HG03108 (cell line): ENCODE measurements around the gene HSPA8.
A peak's percentile ranks its signal among the peaks of the same experiment; 100 is the strongest.
"Not testable (repeated sequence)": the region's sequence is repeated elsewhere in the genome, so short reads cannot be mapped to it uniquely, and the experiment has no call there.

ENCODE experiments used
- ATAC-seq: cut with Tn5 transposase; IDR thresholded peaks from one replicate; pipeline ENCODE4 v1.9.1; 2021; ENCODE audit warnings: moderate library complexity; ENCODE audit not compliant: unreplicated experiment

HSPA8 gene

DNA sequence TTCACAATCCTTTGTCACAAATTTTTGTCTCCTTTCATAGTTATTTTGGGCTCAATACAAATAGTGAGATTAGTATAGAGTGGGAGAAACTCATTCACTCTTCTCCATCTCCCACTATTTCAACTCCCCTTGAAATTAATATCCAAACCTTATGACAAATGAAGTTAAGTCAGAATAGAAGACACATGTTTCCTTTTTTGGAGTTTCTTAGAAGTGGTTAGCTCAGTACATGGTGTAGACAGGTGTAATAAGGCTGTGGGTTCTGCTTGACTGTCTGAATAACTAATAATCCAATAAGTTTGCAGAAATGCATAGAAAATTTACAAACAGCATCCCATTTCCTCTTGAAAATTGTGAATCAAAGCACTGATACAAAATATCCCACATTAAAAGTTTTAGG, 10.8 kb upstream of the HSPA8 start:
- no peak for ATAC-seq

DNA sequence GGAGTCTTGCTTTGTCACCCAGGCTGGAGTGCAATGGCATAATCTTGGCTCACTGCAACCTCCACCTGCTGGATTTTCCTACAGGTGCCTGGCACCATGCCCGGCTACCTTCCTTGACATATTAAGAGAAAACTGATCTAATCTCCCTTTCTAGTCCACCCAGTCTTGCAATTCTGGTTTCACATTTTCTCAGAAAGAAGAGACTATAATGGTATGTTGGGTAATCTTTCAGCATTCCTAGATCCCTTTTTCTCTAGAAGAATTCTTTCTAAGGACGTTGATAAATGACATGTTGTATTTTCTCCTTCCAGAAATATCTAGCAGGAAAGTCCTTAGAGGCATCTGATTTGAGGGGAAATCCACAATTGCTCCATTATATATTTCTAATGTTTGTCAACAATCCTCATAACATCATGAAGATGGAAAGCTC, 10.4 kb upstream of the HSPA8 start:
- no peak for ATAC-seq

DNA sequence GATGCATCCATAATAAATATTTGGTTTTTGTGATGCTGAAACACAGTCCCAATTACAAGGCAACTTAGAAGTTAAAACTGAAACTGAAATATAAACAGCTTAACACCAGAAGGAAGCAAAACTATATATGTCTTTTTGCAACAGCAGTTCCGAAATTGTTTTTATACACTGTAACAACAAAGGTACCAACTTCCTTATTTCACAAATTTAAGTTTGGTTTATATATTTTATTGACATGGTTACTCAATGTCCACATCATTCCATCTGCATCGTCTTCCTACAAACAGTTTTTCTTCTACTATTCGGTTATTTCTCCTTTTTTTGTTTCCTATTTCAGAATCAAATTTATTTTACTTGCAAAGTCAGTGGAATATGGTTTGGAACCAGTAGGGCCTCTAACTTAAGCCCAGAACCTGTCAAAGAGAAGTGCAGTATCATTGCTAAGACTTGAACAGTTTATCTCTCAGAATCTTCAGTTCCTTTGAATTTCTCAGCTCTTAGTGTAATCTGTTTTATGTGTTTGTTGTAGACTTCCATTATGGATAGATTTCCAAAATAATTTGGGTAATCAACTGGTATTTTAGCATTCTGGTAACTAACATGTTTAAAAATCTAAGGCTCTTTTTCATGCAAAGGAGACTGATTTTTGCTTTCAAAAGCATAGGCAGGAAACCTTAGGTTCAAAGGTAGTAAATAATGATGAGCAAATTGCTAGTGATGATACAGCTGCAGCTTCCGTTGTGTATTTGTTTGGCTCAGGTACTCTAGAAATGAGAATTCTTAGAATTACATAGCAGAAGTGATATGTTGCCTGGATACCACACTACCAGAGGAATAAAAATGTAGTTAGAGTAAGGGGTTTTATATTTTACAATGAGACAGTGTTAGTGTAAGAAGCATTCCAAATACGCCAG, 8.2 kb upstream of the HSPA8 start:
- ATAC-seq: peak; percentile 58

DNA sequence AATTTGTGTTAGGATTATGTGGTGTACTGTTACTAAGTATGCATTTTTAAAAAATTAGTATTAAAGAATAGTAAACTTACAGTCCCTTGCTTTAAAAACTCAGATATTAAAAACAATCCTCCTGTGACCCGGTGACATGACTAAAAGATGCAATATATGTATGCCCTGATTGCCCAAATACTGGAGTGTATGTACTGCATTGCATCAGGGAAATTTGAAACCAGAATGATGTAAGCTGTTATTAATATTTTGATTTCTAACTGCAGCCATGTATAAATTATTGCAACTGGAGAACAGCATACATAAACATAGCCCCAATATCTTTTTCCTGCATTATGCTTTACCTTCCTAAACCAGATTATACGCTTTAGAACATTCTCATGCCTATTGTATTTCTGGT, 3.7 kb upstream of the HSPA8 start:
- no peak for ATAC-seq

DNA sequence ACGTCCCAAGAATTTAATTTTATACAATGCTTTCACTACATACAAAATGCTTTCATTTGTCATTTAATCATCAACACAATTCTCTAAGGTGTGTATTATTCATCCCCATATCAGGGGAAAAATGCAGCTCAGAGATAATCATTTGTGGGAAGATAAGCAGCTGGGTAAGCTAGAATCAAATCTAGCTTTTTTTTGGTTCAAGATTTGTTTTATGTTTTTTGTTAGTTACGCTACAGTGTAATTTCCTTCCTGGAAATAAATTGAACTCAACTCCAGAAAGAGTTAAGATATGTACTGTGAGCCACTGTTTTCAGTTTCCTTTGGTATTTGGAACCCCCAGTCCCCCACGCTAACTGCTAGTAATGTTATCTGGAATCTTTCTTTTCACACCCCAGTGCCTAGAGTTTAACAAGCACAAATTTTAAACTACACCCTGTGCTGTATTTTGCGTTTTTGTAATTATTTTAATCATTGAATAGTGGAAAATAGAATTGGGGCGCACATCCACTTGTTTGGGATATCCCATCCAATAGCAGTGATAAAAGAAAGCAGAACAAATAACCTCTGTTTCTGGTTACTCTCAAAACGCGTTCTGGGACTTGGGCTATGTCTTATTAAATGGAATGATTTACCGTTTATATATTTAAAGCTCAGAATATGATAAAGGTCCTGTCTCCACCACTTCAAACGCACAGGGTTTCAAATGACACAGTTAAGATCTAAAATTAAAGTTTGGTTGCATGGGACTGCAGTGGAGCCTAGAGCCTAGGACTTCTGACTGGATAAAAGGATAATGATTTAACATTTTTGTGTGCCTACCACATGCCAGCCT, 2.1 kb upstream of the HSPA8 start:
- ATAC-seq: no peak

DNA sequence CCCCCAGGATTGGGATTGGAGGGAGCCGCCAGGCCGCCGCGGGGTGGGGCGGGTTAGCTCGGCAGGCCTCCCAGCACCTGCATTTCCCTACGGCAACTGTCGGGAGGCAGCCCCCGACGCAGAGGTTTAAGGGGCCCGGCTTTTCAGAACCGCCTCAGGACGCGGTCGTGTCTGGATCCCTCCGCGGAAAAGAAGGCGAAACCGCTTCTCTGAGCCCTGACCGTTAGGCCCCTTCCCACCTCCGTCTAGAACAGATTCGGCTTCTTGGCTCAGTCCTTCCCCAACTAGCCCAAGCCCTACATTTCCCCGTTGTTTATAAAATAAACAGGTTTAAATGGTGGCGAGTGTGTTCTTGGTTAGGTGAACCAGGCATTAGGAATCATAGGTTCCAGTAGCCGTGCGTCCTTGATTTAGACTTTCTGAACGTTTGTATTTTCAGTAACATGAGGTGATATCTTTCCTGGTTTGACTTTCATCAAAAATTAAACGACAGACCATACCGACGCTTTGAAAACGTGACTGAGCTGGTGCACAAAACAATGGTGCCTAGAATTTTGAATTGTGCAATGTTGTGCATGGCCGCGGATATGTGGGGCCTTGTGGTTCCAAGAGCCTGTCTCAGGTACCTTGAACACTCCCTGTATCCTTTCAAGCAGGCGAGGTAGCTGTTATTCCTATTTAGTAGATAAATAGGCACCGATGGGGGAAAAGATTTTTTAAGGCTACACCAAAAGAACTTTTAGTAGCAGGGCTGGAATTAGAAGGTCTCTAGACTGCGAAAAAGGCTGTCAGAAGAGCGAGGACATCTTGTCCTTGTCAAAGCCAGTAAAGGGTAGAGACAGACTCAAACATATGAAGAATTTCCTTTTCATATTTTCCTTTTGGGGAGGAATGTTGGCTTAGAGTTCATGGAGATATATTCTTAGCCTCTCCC, 1.2 kb upstream of the HSPA8 start:
- ATAC-seq: peak; percentile 0

DNA sequence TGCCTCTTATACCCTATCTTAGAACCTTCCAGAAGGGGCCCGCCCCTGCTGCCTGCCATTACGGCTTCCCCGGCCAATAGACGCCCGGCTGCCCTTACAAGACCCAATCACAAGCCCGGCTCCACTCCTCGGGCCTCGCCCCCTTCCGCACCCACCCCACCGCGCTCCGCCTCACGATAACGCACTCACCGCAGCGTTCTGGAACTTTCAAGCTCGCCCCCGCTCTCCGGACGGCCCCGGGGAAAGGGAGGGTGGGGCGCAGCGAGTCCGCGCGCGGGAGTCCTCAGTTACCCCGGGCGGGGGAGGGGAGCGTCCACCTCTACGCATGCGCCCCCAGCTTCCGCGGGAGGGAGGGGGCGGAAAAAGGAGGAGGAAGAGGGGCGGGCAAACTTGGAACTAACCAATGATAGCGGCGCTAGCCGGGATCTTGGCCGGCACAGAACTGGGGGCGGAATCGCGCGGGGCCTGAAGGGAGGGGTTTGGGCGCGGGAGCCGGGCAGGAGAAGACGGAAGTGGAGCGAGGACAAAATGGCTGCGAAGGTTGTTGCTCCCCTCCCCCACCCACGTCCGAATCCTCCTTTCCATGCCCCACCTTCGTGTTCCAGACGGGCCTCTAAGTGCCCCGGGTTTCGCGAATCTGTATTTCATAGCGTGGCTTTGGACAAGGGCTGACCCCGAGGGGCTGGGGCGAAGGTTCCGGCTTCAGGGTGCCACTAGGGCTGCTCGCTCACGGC, 389 bp upstream of the HSPA8 start:
- ATAC-seq: peak; percentile 91

DNA sequence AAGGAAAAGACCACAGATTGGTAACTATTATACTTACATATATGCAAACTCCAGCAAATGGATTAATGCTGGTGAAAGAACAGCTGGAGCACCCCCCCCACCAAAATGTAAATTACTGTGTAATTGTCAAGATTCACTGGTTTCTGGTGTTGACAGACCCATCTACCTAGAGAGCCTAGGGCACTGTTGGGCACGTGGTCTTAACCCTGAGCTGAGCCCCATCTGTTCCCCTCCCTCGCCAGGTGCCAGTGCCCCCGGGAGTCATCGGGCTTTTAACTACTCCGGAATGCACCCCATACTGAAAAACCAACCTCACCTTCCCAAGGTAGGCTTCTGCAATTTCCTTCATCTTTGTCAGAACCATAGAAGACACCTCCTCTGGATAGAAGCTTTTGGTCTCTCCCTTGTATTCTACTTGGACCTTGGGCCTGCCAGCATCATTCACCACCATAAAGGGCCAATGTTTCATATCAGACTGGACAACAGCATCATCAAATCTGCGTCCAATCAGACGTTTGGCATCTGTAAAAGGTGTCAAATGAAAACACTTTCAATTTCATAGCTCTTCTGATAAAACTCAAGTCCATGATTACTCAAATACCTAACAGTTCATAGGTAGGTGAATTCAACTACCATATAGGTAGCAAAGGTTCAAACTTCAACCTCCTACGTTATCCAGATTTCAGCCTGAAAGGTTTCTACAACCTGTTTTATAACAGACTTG, 1.5 kb downstream of the HSPA8 start:
- no peak for ATAC-seq

DNA sequence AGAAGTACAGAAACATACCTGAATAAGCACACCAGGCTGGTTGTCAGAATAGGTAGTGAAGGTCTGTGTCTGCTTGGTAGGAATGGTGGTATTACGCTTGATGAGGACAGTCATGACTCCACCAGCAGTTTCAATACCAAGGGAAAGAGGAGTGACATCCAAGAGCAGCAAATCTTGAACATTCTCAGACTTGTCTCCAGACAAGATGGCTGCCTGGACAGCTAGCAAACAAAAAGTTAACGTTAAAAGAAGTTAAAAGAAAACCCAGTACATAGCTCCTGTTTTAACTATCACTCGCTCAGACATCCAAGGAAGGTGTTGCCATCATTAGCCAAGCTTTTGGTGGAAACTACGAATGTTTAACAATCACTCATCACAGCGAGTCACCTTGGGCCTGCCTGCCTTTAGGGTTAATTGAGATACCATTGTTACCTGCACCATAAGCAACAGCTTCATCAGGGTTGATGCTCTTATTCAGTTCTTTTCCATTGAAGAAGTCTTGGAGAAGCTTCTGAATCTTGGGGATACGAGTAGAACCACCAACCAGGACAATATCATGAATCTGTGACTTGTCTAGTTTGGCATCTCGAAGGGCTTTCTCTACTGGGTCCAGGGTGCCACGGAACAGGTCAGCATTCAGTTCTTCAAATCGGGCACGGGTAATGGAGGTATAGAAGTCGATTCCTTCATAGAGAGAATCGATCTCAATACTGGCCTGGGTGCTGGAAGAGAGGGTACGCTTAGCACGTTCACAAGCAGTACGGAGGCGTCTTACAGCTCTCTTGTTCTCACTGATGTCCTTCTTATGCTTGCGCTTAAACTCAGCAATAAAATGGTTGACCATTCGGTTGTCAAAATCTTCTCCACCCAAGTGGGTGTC, 2.7 kb downstream of the HSPA8 start:
- ATAC-seq: not testable (repeated sequence)

DNA sequence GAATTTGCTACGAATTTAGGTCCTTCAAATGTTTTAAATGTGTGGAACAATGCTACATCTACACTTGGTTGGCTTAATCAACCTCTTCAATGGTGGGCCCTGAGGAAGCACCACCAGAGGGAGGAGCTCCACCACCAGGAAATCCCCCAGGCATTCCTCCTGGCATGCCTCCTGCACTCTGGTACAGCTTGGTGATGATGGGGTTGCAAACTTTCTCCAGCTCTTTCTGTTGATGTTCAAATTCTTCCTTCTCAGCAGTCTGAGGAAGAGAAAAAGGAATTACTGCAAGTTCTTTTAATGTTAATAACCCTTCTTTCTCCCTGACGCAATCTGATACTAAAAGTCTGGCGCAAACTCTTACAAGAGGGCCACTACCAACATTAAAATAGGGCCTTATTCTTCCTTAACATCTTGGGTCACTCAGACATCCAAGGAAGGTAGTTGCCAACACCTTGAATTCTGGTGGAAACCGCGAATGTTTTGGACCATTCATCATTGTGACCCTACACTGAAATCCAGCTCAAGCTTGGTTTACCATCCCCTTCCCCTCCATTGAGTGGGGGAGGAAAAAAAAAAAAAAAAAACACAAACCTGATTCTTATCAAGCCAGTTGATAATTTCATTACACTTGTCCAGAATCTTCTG, 4.2 kb downstream of the HSPA8 start:
- ATAC-seq: no peak

DNA sequence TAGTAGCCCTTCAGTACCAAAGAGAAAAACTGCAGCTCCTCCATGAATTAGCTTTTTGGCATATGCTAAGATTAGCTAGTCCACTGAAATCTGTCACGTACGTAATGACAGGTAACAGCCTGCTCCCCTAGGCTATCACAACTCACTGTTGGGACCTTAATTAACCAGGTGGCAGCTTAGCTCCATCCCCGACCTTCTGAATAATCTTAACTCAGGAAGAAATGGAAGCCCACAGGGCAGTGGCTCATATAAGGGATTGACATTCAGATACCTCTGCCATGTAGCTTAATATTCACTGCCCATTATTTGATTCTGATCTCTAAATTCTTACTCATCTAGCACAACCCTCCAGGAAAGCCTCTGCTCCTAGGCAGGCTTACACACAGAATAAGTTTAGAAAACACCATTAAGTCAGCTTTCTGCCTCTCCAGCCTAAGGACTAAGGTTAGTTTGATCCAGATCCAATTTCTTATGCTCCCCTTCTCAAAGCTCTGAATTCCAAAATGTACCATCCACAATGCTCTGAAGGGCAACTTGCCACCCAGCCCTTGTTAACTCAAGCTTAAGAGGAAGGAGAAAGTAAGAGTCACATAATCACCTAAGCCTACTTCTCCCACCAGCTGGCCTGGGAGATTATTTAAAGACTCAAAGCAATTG, 5.0 kb downstream of the HSPA8 start:
- no peak for ATAC-seq

DNA sequence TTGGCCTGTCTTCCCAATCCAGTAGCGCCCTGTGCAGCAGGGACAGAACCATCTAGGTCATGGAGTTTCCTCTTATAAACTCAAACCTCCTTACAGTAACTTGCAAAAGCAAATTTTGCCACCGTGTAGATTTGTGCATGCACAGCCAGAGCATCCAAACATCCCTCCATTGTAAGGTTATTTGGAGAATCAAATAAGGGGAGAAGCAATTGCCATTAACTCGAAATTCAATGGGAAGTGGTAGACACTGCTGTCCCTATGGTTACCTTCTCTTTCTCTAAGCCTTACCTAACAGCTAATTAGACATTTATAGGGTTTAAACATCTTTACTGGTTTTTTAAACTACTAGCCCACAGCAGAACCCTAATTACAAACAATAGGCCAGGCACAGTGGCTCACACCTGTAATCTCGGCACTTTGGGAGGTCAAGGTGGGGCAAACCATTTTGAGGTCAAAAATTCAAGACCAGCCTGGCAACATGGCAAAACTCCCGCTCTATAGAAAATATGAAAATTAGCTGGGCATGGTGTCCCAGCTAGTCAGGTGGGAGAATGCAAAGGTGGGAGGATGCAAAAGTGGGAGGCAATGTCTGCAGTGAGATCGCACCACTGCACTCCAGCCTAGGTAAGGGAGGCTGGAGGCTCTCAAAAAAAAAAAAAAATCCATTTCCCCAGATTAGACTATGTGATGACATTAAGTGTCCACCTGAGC, 6.6 kb downstream of the HSPA8 start:
- no peak for ATAC-seq

DNA sequence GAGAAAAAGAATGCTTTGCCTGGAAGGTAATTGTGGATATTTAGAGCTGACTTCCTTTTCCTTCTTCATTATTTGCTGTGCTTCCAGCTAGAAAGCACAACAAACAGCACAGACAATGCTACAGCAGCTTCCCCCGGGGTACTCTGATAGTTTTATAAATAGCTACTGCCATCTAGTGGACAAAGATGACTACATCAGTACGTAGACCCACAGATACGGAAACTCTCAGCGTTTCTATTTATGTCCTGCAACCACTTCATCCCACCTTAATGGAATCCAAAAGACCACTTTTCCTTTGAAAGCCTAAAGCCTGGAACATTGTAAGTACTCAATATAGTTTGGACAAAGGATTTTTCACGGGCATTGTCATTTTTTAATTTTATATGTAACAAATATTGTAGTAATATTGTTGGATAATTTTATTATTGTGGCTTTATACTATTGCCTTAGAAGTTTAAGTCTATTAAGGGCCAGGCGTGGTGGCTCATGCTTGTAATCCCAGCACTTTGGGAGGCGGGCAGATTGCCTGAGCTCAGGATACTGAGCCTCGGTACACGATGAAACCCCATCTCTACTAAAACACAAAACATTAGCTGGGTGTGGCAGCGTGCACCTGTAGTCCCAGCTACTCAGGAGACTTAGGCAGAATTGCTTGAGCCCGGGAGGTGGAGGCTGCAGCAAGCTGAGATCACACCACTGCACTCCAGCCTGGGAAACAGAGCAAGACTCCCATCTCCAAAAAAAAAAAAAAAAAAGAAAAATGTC, 7.5 kb downstream of the HSPA8 start:
- ATAC-seq: no peak

DNA sequence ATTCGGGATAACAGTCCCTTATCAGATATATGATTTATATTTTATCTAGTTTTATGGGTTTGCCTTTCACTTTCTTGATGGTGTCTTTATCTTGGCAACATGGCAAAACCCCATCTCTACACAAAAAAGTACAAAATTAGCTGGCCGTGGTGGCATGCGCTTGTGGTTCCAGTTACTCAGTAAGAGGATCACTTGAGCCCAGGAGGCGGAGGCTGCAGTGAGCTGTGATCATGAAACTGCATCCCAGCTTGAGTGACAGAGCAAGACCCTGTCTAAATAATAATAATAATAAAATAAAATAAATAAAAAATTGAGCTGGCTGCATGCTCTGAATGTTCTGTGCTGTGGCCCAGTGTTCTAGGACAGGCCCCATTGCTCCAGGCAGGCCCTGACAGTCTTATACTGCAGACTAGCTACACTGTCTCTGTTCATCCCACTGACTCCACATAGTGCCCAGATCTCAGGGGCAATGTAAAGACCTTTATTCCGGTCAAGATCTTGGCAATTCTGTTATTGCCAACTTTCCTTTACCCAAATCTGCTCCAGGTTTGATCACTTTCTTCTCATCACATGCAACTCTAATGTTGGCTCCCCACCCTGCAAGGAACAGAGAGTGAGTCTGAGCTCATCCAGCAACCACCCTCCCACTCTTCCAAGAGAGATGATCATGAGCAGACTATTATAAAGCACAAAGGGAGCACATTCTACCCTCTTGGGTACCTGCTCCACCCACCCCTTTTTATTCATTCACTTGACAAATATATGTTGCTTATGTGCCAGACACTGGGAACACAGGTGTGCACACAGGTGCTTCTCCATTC, 8.8 kb downstream of the HSPA8 start:
- no peak for ATAC-seq

DNA sequence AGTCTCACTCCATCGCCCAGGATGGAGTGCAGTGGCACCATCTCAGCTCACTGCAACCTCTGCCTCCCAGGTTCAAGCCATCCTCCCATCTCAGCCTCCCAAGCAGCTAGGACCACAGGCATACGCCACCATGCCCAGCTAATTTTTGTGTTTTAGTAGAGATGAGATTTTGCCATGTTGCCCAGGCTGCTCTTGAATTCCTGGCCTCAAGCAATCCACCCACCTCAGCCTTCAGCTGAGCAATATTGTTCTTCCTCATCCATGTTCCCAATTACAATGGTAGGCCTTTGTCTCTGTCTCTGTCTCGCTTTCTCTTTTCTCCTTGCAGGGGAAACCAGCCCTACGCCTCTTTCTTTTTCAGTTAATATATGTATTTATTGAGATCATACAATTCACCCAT, 10.3 kb downstream of the HSPA8 start:
- no peak for ATAC-seq
